ENCODE measurements around the gene TNFRSF19. TPM values are rescaled to one million over a fixed set of nuclear protein-coding genes. Genes with fewer than 3 reads are reported as not detected.

Gene TNFRSF19
- total and polyA plus RNA-seq, 10 of the 15 experiments (the other 5 are each of a cell fraction or from before 2014, with no cell fraction given) = 16.4 to 46.2 (median 35.4) TPM

GRCh38 chr13:23531446-23531845 is 38.8 kb upstream of the TNFRSF19 start:
- H3K4me3 ChIP-seq = no peak overlapping the region
- no peaks in the 10 kb centered on the region; the same call in 1 of the 2 replicates for H3K4me1 ChIP-seq (ENCODE audit: control insufficient read depth, insufficient read depth, low read length)
- no peak overlapping the region for H3K27ac ChIP-seq (ENCODE audit: control insufficient read depth, insufficient read depth)
- H3K27me3 ChIP-seq (replicated peaks in 1 of 2; ENCODE audit: control insufficient read depth in 2 of 2, insufficient read depth in 2 of 2, low read length in 1 of 2) = no peaks in the 10 kb centered on the region
- no peaks in the 10 kb centered on the region for H3K36me3 ChIP-seq (ENCODE audit: control insufficient read depth in 2 of 2, insufficient read depth in 2 of 2, low read length in 1 of 2)
- no peak for ATAC-seq
- ChIA-PET RAD21 (ENCODE audit: unreplicated experiment) (no interaction called here), POLR2A (no interaction called here), CTCF (no interaction called here), SMC1A (ENCODE audit: uncharacterized antibody, unreplicated experiment) (no interaction called here)
- TF ChIP-seq ETV6 (conservative IDR thresholded peaks at IDR 0.05 in 1 of 2, IDR thresholded peaks at IDR 0.05 in 1 of 2; ENCODE audit: borderline replicate concordance in 1 of 2, low read depth in 1 of 2) (no peak), GABPA (IDR thresholded peaks at IDR 0.05; ENCODE audit: low read depth) (no peak), SMC3 (IDR thresholded peaks at IDR 0.05; ENCODE audit: borderline replicate concordance, low read length) (no peak), SREBF1 (IDR thresholded peaks at IDR 0.05; ENCODE audit: low read length) (no peak), CBX5 (IDR thresholded peaks at IDR 0.05; ENCODE audit: low read depth) (no peak), YBX1 (IDR thresholded peaks at IDR 0.05) (no peak)
- no peak overlapping the region for H3K4me2 ChIP-seq (ENCODE audit: control insufficient read depth, insufficient read depth)
- H2AFZ ChIP-seq (ENCODE audit: control insufficient read depth, low read depth, low read length) = no peak overlapping the region
- H3K79me2 ChIP-seq (ENCODE audit: control insufficient read depth, insufficient read depth, low read length) = no peaks in the 10 kb centered on the region
- BruUV-seq (replicated peaks) = no TSS peak
- FAIRE-seq = no peak
- no peak overlapping the region for H3K9ac ChIP-seq (ENCODE audit: control insufficient read depth, insufficient read depth, low read length)
- intact Hi-C loops (cut with micrococcal nuclease; ENCODE audit: unreplicated experiment) (no loop called here), in situ Hi-C loops (cut with MboI) (no loop called here)
- DNase-seq (ENCODE audit: low read depth, low spot score) = no peak
- H3K9me3 ChIP-seq (replicated peaks; ENCODE audit: control insufficient read depth, insufficient read depth, low read length) = no peaks in the 10 kb centered on the region; the same call in 1 of the 3 replicates
- WGBS (ENCODE audit: insufficient coverage, insufficient replicate concordance, low lambda C conversion rate, missing lambda C conversion rate) = 60% methylated on average over 15 of the region's 15 CpGs
- no peaks in the 10 kb centered on the region for H4K20me1 ChIP-seq (ENCODE audit: control insufficient read depth, insufficient read depth)

DNA sequence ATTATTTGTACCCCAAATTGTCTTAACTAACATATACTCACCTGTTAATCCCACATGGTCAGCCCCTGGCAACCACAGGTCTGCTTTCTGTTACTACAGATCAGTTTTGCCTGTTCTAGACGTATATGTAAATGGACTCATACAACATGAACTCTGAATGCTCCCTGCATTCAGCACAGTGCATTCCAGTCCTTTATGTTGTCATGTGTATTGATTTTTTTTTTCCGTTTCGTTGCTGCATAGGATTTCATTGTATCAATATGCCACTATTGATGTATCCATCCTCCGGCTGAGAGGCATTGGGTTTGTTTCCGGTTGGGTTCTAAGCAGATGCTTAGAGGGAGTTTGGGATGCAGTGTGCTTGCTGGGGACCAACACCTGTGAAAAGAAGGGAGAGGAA is 36.1 kb upstream of the TNFRSF19 start:
- H3K9ac ChIP-seq (ENCODE audit: control insufficient read depth, insufficient read depth, low read length) = no peak overlapping the region
- no peak for TF ChIP-seq SUZ12 (IDR thresholded peaks at IDR 0.05; ENCODE audit: unreplicated experiment)
- TF ChIP-seq SIN3A (IDR thresholded peaks at IDR 0.05; ENCODE audit: low read depth, low read length) = no peak
- TF ChIP-seq WRNIP1 (IDR thresholded peaks at IDR 0.05; ENCODE audit: borderline replicate concordance, low read depth, low read length) = no peak
- no peak for TF ChIP-seq TCF3 (IDR thresholded peaks at IDR 0.05; ENCODE audit: borderline replicate concordance, insufficient read depth, low read depth, low read length)
- intact Hi-C loops (cut with micrococcal nuclease; ENCODE audit: unreplicated experiment) (no loop called here), in situ Hi-C loops (cut with MboI) (no loop called here)
- H2AFZ ChIP-seq (ENCODE audit: control insufficient read depth, low read depth, low read length) = no peak overlapping the region
- ATAC-seq (no peak), FAIRE-seq (no peak), DNase-seq (ENCODE audit: low read depth, low spot score) (no peak)
- WGBS (ENCODE audit: insufficient coverage, insufficient replicate concordance, low lambda C conversion rate, missing lambda C conversion rate) = 77% methylated on average over 5 of the region's 5 CpGs
- H3K4me3 ChIP-seq = no peak overlapping the region
- H4K20me1 ChIP-seq (ENCODE audit: control insufficient read depth, insufficient read depth) = no peaks in the 10 kb centered on the region
- POLR2A ChIA-PET = no interaction called here
- H3K4me2 ChIP-seq (ENCODE audit: control insufficient read depth, insufficient read depth) = no peak overlapping the region
- RAD21 ChIA-PET (ENCODE audit: unreplicated experiment) = no interaction called here
- no peaks in the 10 kb centered on the region for H3K79me2 ChIP-seq (ENCODE audit: control insufficient read depth, insufficient read depth, low read length)
- CTCF ChIA-PET = no interaction called here
- SMC1A ChIA-PET (ENCODE audit: uncharacterized antibody, unreplicated experiment) = no interaction called here
- no TSS peak for BruUV-seq (replicated peaks)
- H3K27me3 ChIP-seq (replicated peaks in 1 of 2; ENCODE audit: control insufficient read depth in 2 of 2, insufficient read depth in 2 of 2, low read length in 1 of 2) = no peaks in the 10 kb centered on the region
- H3K9me3 ChIP-seq (replicated peaks; ENCODE audit: control insufficient read depth, insufficient read depth, low read length) = no peaks in the 10 kb centered on the region; the same call in 1 of the 3 replicates
- no peaks in the 10 kb centered on the region for H3K36me3 ChIP-seq (ENCODE audit: control insufficient read depth in 2 of 2, insufficient read depth in 2 of 2, low read length in 1 of 2)
- no peaks in the 10 kb centered on the region; the same call in 1 of the 2 replicates for H3K4me1 ChIP-seq (ENCODE audit: control insufficient read depth, insufficient read depth, low read length)
- no peak overlapping the region for H3K27ac ChIP-seq (ENCODE audit: control insufficient read depth, insufficient read depth)

Measured in GM12878 (cell line).